ENCODE measurements around the gene PIN1. TPM values are rescaled to one million over a fixed set of nuclear protein-coding genes. Genes with fewer than 3 reads are reported as not detected.

Gene PIN1
- total and polyA plus RNA-seq, 2 of the 8 experiments (the other 6 are each of a cell fraction or from before 2014, with no cell fraction given), result 78.3 to 90.8 TPM

GRCh38 chr19:9875796-9876195, 40.7 kb downstream of the PIN1 start:
- FAIRE-seq (no peak), DNase-seq (ENCODE audit: low read depth in 1 of 2, low spot score in 2 of 2) (no peak)
- Histone ChIP-seq H3K56ac (replicated peaks; ENCODE audit: insufficient read length, low read depth, low read length) (no peak overlapping the region), H3K23ac (ENCODE audit: insufficient read length) (no peak overlapping the region), H3K14ac (ENCODE audit: insufficient read length) (no peak overlapping the region), H3K36me3 (ENCODE audit: control insufficient read depth in 2 of 4, insufficient read depth in 4 of 4, low read length in 3 of 4) (no peaks in the 10 kb centered on the region), H2BK15ac (ENCODE audit: low read length) (no peak overlapping the region), H2AFZ (ENCODE audit: low read length) (no peak overlapping the region), H4K91ac (replicated peaks; ENCODE audit: insufficient read length, low read length) (no peak overlapping the region), H4K20me1 (replicated peaks in 1 of 2; ENCODE audit: control insufficient read depth in 1 of 2, insufficient read depth in 2 of 2, low read length in 2 of 2) (peaks cover 0 to 3% of the 10 kb centered on the region in 2 experiments), H2BK20ac (ENCODE audit: low read length) (no peak overlapping the region), H3K27ac (ENCODE audit: low read depth, low read length) (no peak overlapping the region), H4K8ac (ENCODE audit: extremely low read depth, insufficient read depth, low read length) (no peak overlapping the region), H3K27me3 (replicated peaks in 1 of 4; ENCODE audit: control insufficient read depth in 3 of 4, extremely low read depth in 1 of 4, insufficient read depth in 3 of 4, low read length in 3 of 4) (no peaks in the 10 kb centered on the region), H2BK120ac (replicated peaks; ENCODE audit: low read depth, low read length) (no peak overlapping the region), H3K4ac (replicated peaks; ENCODE audit: insufficient read length, low read depth, low read length) (no peak overlapping the region), H4K5ac (ENCODE audit: insufficient read length, low read depth, low read length) (no peak overlapping the region), H3K79me1 (ENCODE audit: low read depth, low read length) (no peaks in the 10 kb centered on the region; the same call in 1 of the 2 replicates), H3K4me1 (replicated peaks in 1 of 4; ENCODE audit: control insufficient read depth in 3 of 4, insufficient read depth in 4 of 4, low read length in 3 of 4) (no peaks in the 10 kb centered on the region; a peak in 1 of 7 replicates), H3K4me3 (ENCODE audit: extremely low read depth in 1 of 4, insufficient read depth in 2 of 4, low read depth in 3 of 4, low read length in 4 of 4) (no peak overlapping the region), H3K9me3 (ENCODE audit: insufficient read depth in 2 of 2, low read depth in 1 of 2, low read length in 1 of 2) (no peaks in the 10 kb centered on the region), H3K9ac (replicated peaks in 1 of 4; ENCODE audit: extremely low read depth in 1 of 4, low read depth in 3 of 4, low read length in 3 of 4) (no peak overlapping the region), H2BK5ac (ENCODE audit: low read depth, low read length) (no peak overlapping the region), H3K18ac (ENCODE audit: extremely low read depth, low read length) (no peak overlapping the region), H3K79me2 (ENCODE audit: control insufficient read depth in 1 of 2, insufficient read depth in 2 of 2, low read length in 2 of 2) (no peaks in the 10 kb centered on the region), H3K23me2 (ENCODE audit: low read depth, low read length) (peaks cover 2% of the 10 kb centered on the region; the same call in 1 of the 2 replicates), H3K4me2 (ENCODE audit: insufficient read depth in 1 of 2, low read depth in 2 of 2, low read length in 2 of 2) (no peak overlapping the region; a peak in 1 of 4 replicates), H2BK12ac (ENCODE audit: low read depth, low read length) (no peak overlapping the region), H2AK5ac (ENCODE audit: low read depth, low read length) (no peak overlapping the region)
- TF ChIP-seq EGR1 (IDR thresholded peaks at IDR 0.05; ENCODE audit: borderline replicate concordance, low read depth, low read length) (no peak), BCL11A (IDR thresholded peaks at IDR 0.05; ENCODE audit: low read depth in 2 of 2, low read length in 2 of 2) (no peak), SRF (IDR thresholded peaks at IDR 0.05; ENCODE audit: low read depth, low read length) (no peak), TAF1 (IDR thresholded peaks at IDR 0.05; ENCODE audit: low read depth, low read length) (no peak), HDAC6 (IDR thresholded peaks at IDR 0.05; ENCODE audit: low read depth, low read length) (no peak)
- POLR2A ChIA-PET (ENCODE audit: partially characterized antibody), result interaction anchor here (1.1 to 2.4 kb wide), 4 partner anchors 9 to 40 kb away, joined by 3 to 12 read pairs (median 4); partner anchors contain the start of gene PIN1
- 69% methylated on average over 5 of the region's 5 CpGs; no CpG with 5 or more reads in 1 of the 2 experiments for WGBS, 2 experiments (ENCODE audit: extremely low coverage in 1 of 2, insufficient coverage in 1 of 2, insufficient read length in 1 of 2, insufficient replicate concordance in 2 of 2, low coverage in 1 of 2, low lambda C conversion rate in 2 of 2, missing lambda C conversion rate in 1 of 2)
- CTCF ChIA-PET (ENCODE audit: partially characterized antibody), result interaction anchor here (0.5 to 2.4 kb wide), 7 partner anchors 10 to 788 kb away, joined by 3 to 9 read pairs (median 3); no protein-coding TSS in a partner anchor
